ENCODE data around the gene CADPS2.

- TF ChIP-seq CTCF (IDR thresholded peaks at IDR 0.05) (no peak), POLR2A (IDR thresholded peaks at IDR 0.05) (no peak)
These were observed 586.5 kb downstream of the CADPS2 start for GRCh38 chr7:122299624-122300210.
